COLO668 (cell line): Measurements from ENCODE around the gene NEK4.

Experiments used
- DNase-seq: peaks from one replicate; lab custom pipeline; 2025; ENCODE audit not compliant: unreplicated experiment; lab: John Stamatoyannopoulos, UW

Gene NEK4

GRCh38 chr3:52793702-52794611 lies 23.2 kb upstream of the NEK4 start:
- DNase-seq: no peak

- no peak for DNase-seq
These were observed 22.4 kb upstream of the NEK4 start for GRCh38 chr3:52792961-52793695.

- no peak for DNase-seq
These were observed 21.7 kb upstream of the NEK4 start for GRCh38 chr3:52792413-52792812.

GRCh38 chr3:52791928-52792327 lies 21.2 kb upstream of the NEK4 start:
- DNase-seq: no peak

- DNase-seq: no peak
These were observed 20.6 kb upstream of the NEK4 start for GRCh38 chr3:52791366-52791765.

GRCh38 chr3:52790741-52791140 lies 20.0 kb upstream of the NEK4 start:
- DNase-seq: no peak

- no peak for DNase-seq
These were observed 19.6 kb upstream of the NEK4 start for GRCh38 chr3:52790337-52790736.

GRCh38 chr3:52789746-52790040 lies 19.0 kb upstream of the NEK4 start:
- DNase-seq: no peak

GRCh38 chr3:52788890-52789745 lies 18.4 kb upstream of the NEK4 start:
- no peak for DNase-seq

- DNase-seq: no peak
These were observed 17.2 kb upstream of the NEK4 start for GRCh38 chr3:52787672-52788625.

GRCh38 chr3:52787246-52787645 lies 16.5 kb upstream of the NEK4 start:
- DNase-seq: no peak

- DNase-seq: no peak
These were observed 15.8 kb upstream of the NEK4 start for GRCh38 chr3:52786330-52787215.

- DNase-seq: no peak
These were observed 14.3 kb upstream of the NEK4 start for GRCh38 chr3:52784931-52785590.

- DNase-seq: no peak
These were observed 13.4 kb upstream of the NEK4 start for GRCh38 chr3:52784021-52784621.

- no peak for DNase-seq
These were observed 12.4 kb upstream of the NEK4 start for GRCh38 chr3:52783211-52783555.

GRCh38 chr3:52782412-52783210 lies 11.9 kb upstream of the NEK4 start:
- no peak for DNase-seq

- DNase-seq: no peak
These were observed 11.0 kb upstream of the NEK4 start for GRCh38 chr3:52781741-52782140.
